ENCODE results near the gene EPHA2. TPM values are rescaled to one million over a fixed set of nuclear protein-coding genes. Genes with fewer than 3 reads are reported as not detected.

EPHA2 gene
- total and polyA plus RNA-seq, 2 donors (not counting 1 experiment from before 2014, with no cell fraction given), result 9.8 to 24.6 TPM

- H3K9me3 ChIP-seq (ENCODE audit: control insufficient read depth, insufficient read depth, low read depth, low read length), result no peaks in the 10 kb centered on the region
- no peak overlapping the region for H3K4me3 ChIP-seq (replicated peaks in 1 of 4; ENCODE audit: control extremely low read depth in 1 of 4, insufficient read depth in 1 of 4, low read depth in 3 of 4, low read length in 4 of 4)
Observed at GRCh38 chr1:16125483-16125882, 30.4 kb downstream of the EPHA2 start.

DNA sequence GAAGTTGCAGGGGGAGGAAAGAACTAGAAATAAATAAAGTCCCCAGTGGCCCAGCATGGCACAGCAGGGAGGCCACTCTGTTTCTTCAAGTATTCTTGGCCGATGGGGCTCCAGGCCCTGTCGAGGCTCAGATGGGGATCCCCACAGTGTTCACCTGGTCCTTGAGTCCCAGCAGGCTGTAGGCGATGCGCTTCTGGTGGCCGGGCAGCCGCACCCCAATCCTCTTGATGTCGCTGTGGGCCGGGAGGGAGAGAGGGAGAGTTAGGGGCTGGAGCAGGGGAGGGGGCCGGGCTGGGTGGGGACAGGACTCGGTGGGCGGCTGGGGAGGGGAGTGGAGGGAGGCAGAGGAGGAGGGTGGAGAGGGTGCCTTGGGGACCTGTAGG is 30.8 kb downstream of the EPHA2 start:
- no peak overlapping the region for H3K4me2 ChIP-seq (ENCODE audit: extremely low read depth, insufficient read depth, low read length)
- no peak overlapping the region for H2AFZ ChIP-seq (ENCODE audit: low read length)
- no peaks in the 10 kb centered on the region for H4K20me1 ChIP-seq (ENCODE audit: control insufficient read depth, extremely low read depth, insufficient read depth, low read length)
- peaks cover 33% of the 10 kb centered on the region for H3K36me3 ChIP-seq (ENCODE audit: control insufficient read depth, insufficient read depth, low read length)
- no peak for DNase-seq (ENCODE audit: low read depth in 2 of 2)
- H3K9me3 ChIP-seq (ENCODE audit: control insufficient read depth, insufficient read depth, low read depth, low read length), result no peaks in the 10 kb centered on the region
- peaks cover 4% of the 10 kb centered on the region for H3K4me1 ChIP-seq (ENCODE audit: control insufficient read depth, extremely low read depth, insufficient read depth, low read length)
- no peaks in the 10 kb centered on the region for H3K27me3 ChIP-seq (ENCODE audit: control insufficient read depth, insufficient read depth, low read length)
- H3K27ac ChIP-seq (ENCODE audit: insufficient read depth, low read length), result no peak overlapping the region
- TF ChIP-seq, protein P1, sequence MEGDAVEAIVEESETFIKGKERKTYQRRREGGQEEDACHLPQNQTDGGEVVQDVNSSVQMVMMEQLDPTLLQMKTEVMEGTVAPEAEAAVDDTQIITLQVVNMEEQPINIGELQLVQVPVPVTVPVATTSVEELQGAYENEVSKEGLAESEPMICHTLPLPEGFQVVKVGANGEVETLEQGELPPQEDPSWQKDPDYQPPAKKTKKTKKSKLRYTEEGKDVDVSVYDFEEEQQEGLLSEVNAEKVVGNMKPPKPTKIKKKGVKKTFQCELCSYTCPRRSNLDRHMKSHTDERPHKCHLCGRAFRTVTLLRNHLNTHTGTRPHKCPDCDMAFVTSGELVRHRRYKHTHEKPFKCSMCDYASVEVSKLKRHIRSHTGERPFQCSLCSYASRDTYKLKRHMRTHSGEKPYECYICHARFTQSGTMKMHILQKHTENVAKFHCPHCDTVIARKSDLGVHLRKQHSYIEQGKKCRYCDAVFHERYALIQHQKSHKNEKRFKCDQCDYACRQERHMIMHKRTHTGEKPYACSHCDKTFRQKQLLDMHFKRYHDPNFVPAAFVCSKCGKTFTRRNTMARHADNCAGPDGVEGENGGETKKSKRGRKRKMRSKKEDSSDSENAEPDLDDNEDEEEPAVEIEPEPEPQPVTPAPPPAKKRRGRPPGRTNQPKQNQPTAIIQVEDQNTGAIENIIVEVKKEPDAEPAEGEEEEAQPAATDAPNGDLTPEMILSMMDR (conservative IDR thresholded peaks at IDR 0.05 in 1 of 2, IDR thresholded peaks at IDR 0.05 in 1 of 2; ENCODE audit: low read depth in 1 of 2, low read length in 2 of 2), result no peak
- no peak for TF ChIP-seq EZH2 (IDR thresholded peaks at IDR 0.05; ENCODE audit: low read length, missing control alignments)
- no peak overlapping the region for H3K4me3 ChIP-seq (replicated peaks in 1 of 4; ENCODE audit: control extremely low read depth in 1 of 4, insufficient read depth in 1 of 4, low read depth in 3 of 4, low read length in 4 of 4)
- no peaks in the 10 kb centered on the region for H3K79me2 ChIP-seq (ENCODE audit: control insufficient read depth, insufficient read depth, low read length)
- H3K9ac ChIP-seq (ENCODE audit: insufficient read depth, low read length), result no peak overlapping the region

More at GRCh38 chr1:16125483-16125882, 30.4 kb downstream of the EPHA2 start:
- Histone ChIP-seq H3K9ac (ENCODE audit: insufficient read depth, low read length) (no peak overlapping the region), H3K4me2 (ENCODE audit: extremely low read depth, insufficient read depth, low read length) (no peak overlapping the region), H4K20me1 (ENCODE audit: control insufficient read depth, extremely low read depth, insufficient read depth, low read length) (no peaks in the 10 kb centered on the region), H3K4me1 (ENCODE audit: control insufficient read depth, extremely low read depth, insufficient read depth, low read length) (peaks cover 4% of the 10 kb centered on the region), H3K36me3 (ENCODE audit: control insufficient read depth, insufficient read depth, low read length) (peaks cover 34% of the 10 kb centered on the region), H3K27ac (ENCODE audit: insufficient read depth, low read length) (no peak overlapping the region), H3K79me2 (ENCODE audit: control insufficient read depth, insufficient read depth, low read length) (no peaks in the 10 kb centered on the region), H2AFZ (ENCODE audit: low read length) (no peak overlapping the region), H3K27me3 (ENCODE audit: control insufficient read depth, insufficient read depth, low read length) (no peaks in the 10 kb centered on the region)
- no peak for DNase-seq (ENCODE audit: low read depth in 2 of 2)
- TF ChIP-seq, protein P1 (conservative IDR thresholded peaks at IDR 0.05 in 1 of 2, IDR thresholded peaks at IDR 0.05 in 1 of 2; ENCODE audit: low read depth in 1 of 2, low read length in 2 of 2), result no peak
- TF ChIP-seq EZH2 (IDR thresholded peaks at IDR 0.05; ENCODE audit: low read length, missing control alignments), result no peak

GRCh38 chr1:16124377-16125087 is 31.3 kb downstream of the EPHA2 start:
- Histone ChIP-seq H3K36me3 (ENCODE audit: control insufficient read depth, insufficient read depth, low read length) (peaks cover 29% of the 10 kb centered on the region), H3K9me3 (ENCODE audit: control insufficient read depth, insufficient read depth, low read depth, low read length) (no peaks in the 10 kb centered on the region), H3K79me2 (ENCODE audit: control insufficient read depth, insufficient read depth, low read length) (no peaks in the 10 kb centered on the region), H3K4me2 (ENCODE audit: extremely low read depth, insufficient read depth, low read length) (no peak overlapping the region), H3K27ac (ENCODE audit: insufficient read depth, low read length) (no peak overlapping the region), H3K4me1 (ENCODE audit: control insufficient read depth, extremely low read depth, insufficient read depth, low read length) (peaks cover 4% of the 10 kb centered on the region), H3K9ac (ENCODE audit: insufficient read depth, low read length) (no peak overlapping the region), H2AFZ (ENCODE audit: low read length) (no peak overlapping the region), H4K20me1 (ENCODE audit: control insufficient read depth, extremely low read depth, insufficient read depth, low read length) (no peaks in the 10 kb centered on the region), H3K4me3 (replicated peaks in 1 of 4; ENCODE audit: control extremely low read depth in 1 of 4, insufficient read depth in 1 of 4, low read depth in 3 of 4, low read length in 4 of 4) (no peak overlapping the region), H3K27me3 (ENCODE audit: control insufficient read depth, insufficient read depth, low read length) (no peaks in the 10 kb centered on the region)
- no peak for TF ChIP-seq EZH2 (IDR thresholded peaks at IDR 0.05; ENCODE audit: low read length, missing control alignments)
- TF ChIP-seq, protein P1 (conservative IDR thresholded peaks at IDR 0.05 in 1 of 2, IDR thresholded peaks at IDR 0.05 in 1 of 2; ENCODE audit: low read depth in 1 of 2, low read length in 2 of 2), result no peak
- no peak for DNase-seq (ENCODE audit: low read depth in 2 of 2)

All from fibroblast of lung (primary cell).